Measurements from ENCODE around the gene NUP98. TPM values are rescaled to one million over a fixed set of nuclear protein-coding genes. Genes with fewer than 3 reads are reported as not detected.
"Not testable (repeated sequence)": the region's sequence is repeated elsewhere in the genome, so short reads cannot be mapped to it uniquely, and the experiment has no call there.

The NUP98 gene
- total RNA-seq, 1 donor from 2014 or later = 80.5 TPM

DNA sequence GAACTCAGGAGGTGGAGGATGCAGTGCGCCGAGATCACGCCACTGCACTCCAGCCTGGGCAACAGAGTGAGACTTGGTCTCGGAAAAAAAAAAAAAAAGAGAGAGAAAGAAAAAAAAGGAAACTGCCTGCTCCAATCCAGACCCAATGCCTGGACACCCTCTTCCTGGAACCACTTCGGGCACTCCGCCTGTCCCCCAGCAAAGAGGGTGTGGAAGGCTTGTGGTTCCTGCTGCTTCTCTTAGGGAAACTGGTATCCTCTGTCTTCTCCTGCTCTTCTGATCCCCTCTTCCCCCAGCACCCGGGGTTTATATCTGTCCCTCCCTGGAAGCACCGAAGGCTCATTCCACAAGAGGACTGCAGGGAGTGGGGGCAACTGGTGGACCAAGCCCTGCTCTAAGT lies 139.1 kb downstream of the NUP98 start:
- Histone ChIP-seq H3K4me3 (no peak overlapping the region), H3K36me3 (no peaks in the 10 kb centered on the region), H3K4me1 (no peaks in the 10 kb centered on the region), H3K27me3 (no peaks in the 10 kb centered on the region), H3K27ac (no peak overlapping the region), H3K9me3 (no peaks in the 10 kb centered on the region)
- TF ChIP-seq, protein P1, sequence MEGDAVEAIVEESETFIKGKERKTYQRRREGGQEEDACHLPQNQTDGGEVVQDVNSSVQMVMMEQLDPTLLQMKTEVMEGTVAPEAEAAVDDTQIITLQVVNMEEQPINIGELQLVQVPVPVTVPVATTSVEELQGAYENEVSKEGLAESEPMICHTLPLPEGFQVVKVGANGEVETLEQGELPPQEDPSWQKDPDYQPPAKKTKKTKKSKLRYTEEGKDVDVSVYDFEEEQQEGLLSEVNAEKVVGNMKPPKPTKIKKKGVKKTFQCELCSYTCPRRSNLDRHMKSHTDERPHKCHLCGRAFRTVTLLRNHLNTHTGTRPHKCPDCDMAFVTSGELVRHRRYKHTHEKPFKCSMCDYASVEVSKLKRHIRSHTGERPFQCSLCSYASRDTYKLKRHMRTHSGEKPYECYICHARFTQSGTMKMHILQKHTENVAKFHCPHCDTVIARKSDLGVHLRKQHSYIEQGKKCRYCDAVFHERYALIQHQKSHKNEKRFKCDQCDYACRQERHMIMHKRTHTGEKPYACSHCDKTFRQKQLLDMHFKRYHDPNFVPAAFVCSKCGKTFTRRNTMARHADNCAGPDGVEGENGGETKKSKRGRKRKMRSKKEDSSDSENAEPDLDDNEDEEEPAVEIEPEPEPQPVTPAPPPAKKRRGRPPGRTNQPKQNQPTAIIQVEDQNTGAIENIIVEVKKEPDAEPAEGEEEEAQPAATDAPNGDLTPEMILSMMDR (IDR thresholded peaks at IDR 0.05) = no peak
- ATAC-seq (no peak), DNase-seq (no peak)
- intact Hi-C loops (cut with DNase I) = no loop called here

DNA sequence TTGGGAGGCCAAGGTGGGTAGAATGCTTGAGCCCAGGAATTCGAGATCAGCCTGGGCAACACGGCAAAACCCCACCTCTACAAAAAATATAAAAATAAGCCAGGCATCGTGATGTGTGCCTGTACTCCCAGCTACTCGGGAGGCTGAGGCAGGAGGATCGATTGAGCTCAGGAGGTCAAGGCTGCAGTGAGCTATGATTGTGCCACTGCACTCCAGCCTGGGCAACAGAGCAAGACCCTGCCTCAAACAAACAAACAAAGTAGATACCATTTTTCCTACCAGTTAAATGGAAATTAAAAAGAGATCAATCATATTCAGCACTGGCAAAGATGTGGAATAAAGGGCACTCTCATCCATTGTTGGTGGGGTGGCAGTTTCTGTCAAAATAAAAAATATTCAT lies 140.0 kb downstream of the NUP98 start:
- ATAC-seq; H3K27me3 ChIP-seq; H3K36me3 ChIP-seq; H3K4me1 ChIP-seq; H3K27ac ChIP-seq; intact Hi-C loops (cut with DNase I); H3K4me3 ChIP-seq; DNase-seq; H3K9me3 ChIP-seq: not testable (repeated sequence)

DNA sequence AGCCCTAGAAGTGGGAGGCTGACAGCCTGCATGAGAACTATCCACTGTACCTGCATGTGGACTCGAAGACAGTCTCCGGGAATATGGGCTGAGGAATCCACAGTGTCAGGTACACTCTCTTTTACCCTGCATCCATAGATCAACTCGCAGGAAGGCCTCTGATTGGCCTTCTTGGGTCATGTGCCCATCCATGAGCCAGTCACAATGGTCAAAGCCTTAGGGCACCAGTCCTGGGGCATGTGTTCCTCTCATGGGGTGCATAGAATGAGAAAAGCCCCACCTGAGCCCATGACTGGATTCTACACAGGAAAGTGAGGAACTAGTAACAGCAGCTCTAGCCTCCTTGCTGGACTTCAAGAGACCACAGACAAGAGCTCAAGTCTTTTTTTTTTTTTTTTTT lies 141.8 kb downstream of the NUP98 start:
- Histone ChIP-seq H3K4me3 (no peak overlapping the region), H3K27me3 (no peaks in the 10 kb centered on the region), H3K36me3 (no peaks in the 10 kb centered on the region), H3K9me3 (no peaks in the 10 kb centered on the region), H3K4me1 (no peaks in the 10 kb centered on the region), H3K27ac (no peak overlapping the region)
- TF ChIP-seq, protein P1 (IDR thresholded peaks at IDR 0.05) = no peak
- intact Hi-C loops (cut with DNase I) = no loop called here
- DNase-seq = no peak
- no peak for ATAC-seq

DNA sequence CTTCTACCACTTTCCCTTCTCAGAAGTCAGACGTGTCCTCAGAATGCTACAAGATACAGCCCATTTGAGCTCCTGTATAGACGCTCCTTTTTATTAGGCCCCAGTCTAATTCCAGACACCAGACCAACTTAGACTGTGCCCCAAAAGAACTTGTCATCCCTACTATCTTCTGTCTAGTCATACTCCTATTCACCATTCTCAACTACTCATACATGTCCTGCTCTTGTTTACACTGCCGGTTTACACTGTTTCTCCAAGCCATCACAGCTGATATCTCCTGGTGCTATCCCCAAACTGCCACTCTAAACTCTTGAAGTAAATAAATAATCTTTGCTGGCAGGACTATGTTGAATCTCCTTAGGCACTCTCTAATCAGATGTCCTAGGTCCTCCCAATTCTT lies 144.8 kb downstream of the NUP98 start:
- DNase-seq; H3K9me3 ChIP-seq; H3K27ac ChIP-seq; H3K4me3 ChIP-seq; ATAC-seq; H3K4me1 ChIP-seq; intact Hi-C loops (cut with DNase I); H3K27me3 ChIP-seq; H3K36me3 ChIP-seq: not testable (repeated sequence)

DNA sequence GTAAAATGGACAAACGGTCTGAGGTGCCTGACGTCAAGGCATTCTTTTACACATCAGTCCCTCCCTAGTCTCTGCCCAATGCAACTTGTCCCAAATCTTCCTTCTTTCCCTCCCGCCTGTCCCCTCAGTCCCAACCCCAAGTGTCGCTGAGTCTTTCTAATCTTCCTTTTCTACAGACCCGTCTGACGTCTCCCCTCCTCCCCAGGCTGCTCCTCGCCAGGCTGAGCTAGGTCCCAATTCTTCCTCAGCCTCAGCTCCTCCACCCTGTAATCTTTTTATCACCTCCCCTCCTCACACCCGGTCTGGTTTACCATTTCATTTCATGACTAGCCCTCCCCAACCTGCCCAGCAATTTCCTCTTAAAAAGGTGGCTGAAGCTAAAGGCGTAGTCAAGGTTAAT lies 148.0 kb downstream of the NUP98 start:
- H3K9me3 ChIP-seq; H3K27ac ChIP-seq; DNase-seq; H3K27me3 ChIP-seq; ATAC-seq; H3K4me1 ChIP-seq; intact Hi-C loops (cut with DNase I); H3K4me3 ChIP-seq; H3K36me3 ChIP-seq: not testable (repeated sequence)

DNA sequence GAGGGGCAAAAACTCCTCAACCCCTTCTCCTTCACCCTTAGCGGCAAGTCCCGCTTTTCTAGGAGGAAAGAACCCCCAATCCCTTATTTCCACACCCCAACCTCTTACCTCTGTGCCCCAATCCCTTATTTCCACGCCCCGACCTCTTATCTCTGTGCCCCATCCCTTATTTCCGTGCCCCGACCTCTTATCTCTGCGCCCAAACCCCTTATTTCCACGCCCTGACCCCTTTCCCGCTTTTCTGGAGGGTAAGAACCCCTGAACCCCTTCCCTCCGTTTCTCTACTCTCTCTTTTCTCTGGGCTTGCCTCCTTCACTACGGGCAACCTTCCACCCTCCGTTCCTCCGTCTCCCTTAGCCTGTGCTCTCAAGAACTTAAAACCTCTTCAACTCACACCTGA lies 148.5 kb downstream of the NUP98 start:
- ATAC-seq; H3K9me3 ChIP-seq; H3K27me3 ChIP-seq; H3K4me1 ChIP-seq; DNase-seq; H3K36me3 ChIP-seq; H3K27ac ChIP-seq; intact Hi-C loops (cut with DNase I); H3K4me3 ChIP-seq: not testable (repeated sequence)

DNA sequence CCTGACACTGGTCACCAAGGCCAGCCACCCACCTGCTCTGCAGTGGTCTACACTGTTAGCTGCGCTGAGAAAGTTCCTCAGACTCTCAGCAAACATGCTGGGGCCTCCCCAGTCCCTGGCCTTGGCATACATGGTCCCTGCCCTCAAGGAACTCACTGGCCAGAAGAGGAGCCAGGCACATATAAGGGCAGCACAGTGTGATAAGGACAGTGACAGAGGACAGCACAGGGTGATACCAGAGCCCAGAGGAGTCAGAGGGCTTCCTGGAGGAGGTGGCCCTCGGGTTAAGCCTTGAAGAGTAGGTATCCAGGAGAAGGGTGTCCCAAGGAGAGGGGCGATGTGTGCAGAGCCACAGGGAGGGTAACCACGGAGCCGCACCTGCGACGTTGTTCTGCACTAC lies 151.8 kb downstream of the NUP98 start:
- Histone ChIP-seq H3K4me1 (peaks cover 10% of the 10 kb centered on the region), H3K9me3 (no peaks in the 10 kb centered on the region), H3K36me3 (no peaks in the 10 kb centered on the region), H3K27me3 (no peaks in the 10 kb centered on the region), H3K27ac (no peak overlapping the region), H3K4me3 (no peak overlapping the region)
- ATAC-seq (no peak), DNase-seq (no peak)
- intact Hi-C loops (cut with DNase I) = no loop called here
- TF ChIP-seq, protein P1 (IDR thresholded peaks at IDR 0.05) = no peak

DNA sequence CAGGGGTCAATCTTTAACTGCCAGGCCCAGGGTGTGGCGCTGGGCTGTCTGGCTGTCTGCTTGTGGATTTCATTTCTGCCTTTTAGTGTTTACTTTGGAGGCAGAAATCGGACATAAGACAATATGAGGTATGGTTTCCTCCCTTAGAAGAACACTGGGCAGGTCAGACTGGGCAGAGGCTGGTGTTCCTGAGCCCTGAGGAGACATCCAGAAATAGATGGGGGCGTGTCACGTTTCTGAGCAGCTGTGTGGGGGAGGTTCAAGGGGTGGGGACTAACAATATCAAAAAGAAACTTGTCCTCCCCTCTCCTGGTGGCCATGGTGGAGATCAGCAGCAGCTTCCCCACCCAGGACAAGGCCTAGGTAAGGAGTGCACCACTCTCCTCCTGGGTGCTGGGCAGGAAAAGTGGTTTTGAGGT lies 152.5 kb downstream of the NUP98 start, which contains the start of gene ART1:
ART1 (plus strand) TSS at position 312 of the 419 bp plus-strand sequence. CDS start 14,086 bp downstream, outside the sequence.
- H3K4me1 ChIP-seq = peaks cover 10% of the 10 kb centered on the region
- no peak within 1 kb of the TSS for H3K4me3 ChIP-seq
- H3K36me3 ChIP-seq = no peaks in the 10 kb centered on the region
- DNase-seq (no peak), ATAC-seq (peak; percentile 6)
- intact Hi-C loops (cut with DNase I) = no loop called here
- H3K27me3 ChIP-seq = no peaks in the 10 kb centered on the region
- H3K27ac ChIP-seq = no peak within 1 kb of the TSS
- TF ChIP-seq, protein P1 (IDR thresholded peaks at IDR 0.05) = no peak
- no peaks in the 10 kb centered on the region for H3K9me3 ChIP-seq

DNA sequence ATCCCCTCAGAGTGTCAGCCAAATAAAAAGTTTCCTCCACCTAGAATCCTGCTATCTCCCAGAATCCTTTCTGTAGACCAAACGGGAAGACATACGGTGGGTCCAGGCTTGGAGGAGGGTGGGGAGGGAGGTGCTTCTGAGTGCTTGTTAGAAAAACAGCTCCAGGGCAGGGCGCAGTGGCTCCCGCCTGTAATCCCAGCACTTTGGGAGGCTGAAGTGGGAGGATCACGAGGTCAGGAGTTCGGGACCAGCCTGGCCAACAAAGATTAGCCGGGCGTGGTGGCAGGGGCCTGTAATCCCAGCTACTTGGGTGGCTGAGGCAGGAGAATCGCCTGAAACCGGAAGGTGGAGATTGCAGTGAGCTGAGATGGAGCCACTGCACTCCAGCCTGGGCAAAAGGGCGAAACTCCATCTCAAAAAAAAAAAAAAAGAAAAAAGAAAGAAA lies 154.2 kb downstream of the NUP98 start:
- H3K27me3 ChIP-seq; intact Hi-C loops (cut with DNase I); H3K9me3 ChIP-seq; H3K36me3 ChIP-seq; H3K27ac ChIP-seq; DNase-seq; ATAC-seq: not testable (repeated sequence)
- H3K4me3 ChIP-seq = peak overlapping the region; percentile 67
- H3K4me1 ChIP-seq = peaks cover 10% of the 10 kb centered on the region
